ENCODE measurements around the gene SUCO. TPM values are rescaled to one million over a fixed set of nuclear protein-coding genes. Genes with fewer than 3 reads are reported as not detected.

SUCO gene
- total RNA-seq, 1 experiment from 2014 or later: 37.7 TPM

- Histone ChIP-seq H3K9me3 (ENCODE audit: control insufficient read depth, low read depth, low read length) (no peaks in the 10 kb centered on the region), H3K4ac (ENCODE audit: low read depth, low read length) (no peak overlapping the region), H2AK5ac (ENCODE audit: insufficient read length, low read length) (no peak overlapping the region), H3K4me1 (ENCODE audit: insufficient read depth, low read length) (no peaks in the 10 kb centered on the region), H2AFZ (ENCODE audit: low read length) (no peak overlapping the region), H3K27me3 (ENCODE audit: insufficient read depth, low read length) (no peaks in the 10 kb centered on the region), H3K18ac (ENCODE audit: insufficient read length, low read depth, low read length) (no peak overlapping the region), H3K79me1 (ENCODE audit: insufficient read depth, low read depth, low read length, poor library complexity, severe bottlenecking) (no peaks in the 10 kb centered on the region), H4K91ac (ENCODE audit: insufficient read length, low read depth, low read length) (no peak overlapping the region), H2BK120ac (ENCODE audit: low read depth, low read length, poor library complexity, severe bottlenecking) (no peak overlapping the region), H3K79me2 (ENCODE audit: insufficient read depth, low read length) (no peaks in the 10 kb centered on the region), H2BK12ac (ENCODE audit: insufficient read length, low read depth, low read length) (no peak overlapping the region), H3K23ac (ENCODE audit: insufficient read length, low read depth, low read length) (no peak overlapping the region), H2BK20ac (ENCODE audit: low read depth, low read length, poor library complexity, severe bottlenecking) (no peak overlapping the region), H3K27ac (ENCODE audit: insufficient read length, low read depth, low read length) (no peak overlapping the region), H3K56ac (ENCODE audit: insufficient read length, low read depth, low read length) (no peak overlapping the region), H2BK5ac (ENCODE audit: insufficient read length, low read length) (no peak overlapping the region), H4K20me1 (ENCODE audit: control insufficient read depth, insufficient read depth, insufficient read length) (no peaks in the 10 kb centered on the region), H3T11ph (ENCODE audit: low read length) (no peak overlapping the region), H3K4me2 (ENCODE audit: insufficient read depth, insufficient read length, low read length) (no peak overlapping the region), H4K5ac (ENCODE audit: insufficient read length, low read depth, low read length) (no peak overlapping the region), H3K14ac (ENCODE audit: insufficient read depth, low read length) (no peak overlapping the region), H3K23me2 (ENCODE audit: insufficient read length, low read depth, low read length, poor library complexity, severe bottlenecking) (no peaks in the 10 kb centered on the region), H2BK15ac (ENCODE audit: low read depth, low read length) (no peak overlapping the region), H4K8ac (replicated peaks; ENCODE audit: insufficient read length, low read depth, low read length) (no peak overlapping the region), H3K9ac (ENCODE audit: extremely low read depth, insufficient read length, low read length) (no peak overlapping the region)
- peaks cover 50 to 59% (median 57%) of the 10 kb centered on the region in 3 experiments for H3K36me3 Mint-ChIP-seq (ENCODE audit: insufficient read depth in 1 of 3, low read depth in 3 of 3)
- no peak overlapping the region for H3K4me3 Mint-ChIP-seq
- no peaks in the 10 kb centered on the region for H3K27me3 Mint-ChIP-seq (ENCODE audit: low read depth)
- H3K9me3 Mint-ChIP-seq: peaks cover 6 to 14% of the 10 kb centered on the region in 2 experiments; a peak in 4 of 5 replicates
- H3K4me1 Mint-ChIP-seq: peaks cover 4% of the 10 kb centered on the region in 2 experiments
- no peak overlapping the region for H3K27ac Mint-ChIP-seq
- no CpG with 5 or more reads among the region's 7 CpGs for WGBS (ENCODE audit: extremely low coverage, insufficient read length, low lambda C conversion rate)
- DNase-seq: no peak
- TF ChIP-seq CTCF (conservative IDR thresholded peaks at IDR 0.05): no peak
Measured at GRCh38 chr1:172588296-172589291, 55.6 kb downstream of the SUCO start.

Data from H9 (cell line).